H9 (cell line): ENCODE data around the gene ACAP3. TPM values are rescaled to one million over a fixed set of nuclear protein-coding genes. Genes with fewer than 3 reads are reported as not detected.

Experiments used
- DNase-seq: peaks from one replicate; pipeline ENCODE4 v3.0.0-alpha.2; 2017
- H2AFZ ChIP-seq: one replicate; pipeline ENCODE4 v1.6.1; 2013; ENCODE audit warnings: mild to moderate bottlenecking, low read length, control low read depth, moderate library complexity
- H2AK5ac ChIP-seq: 2 replicates; pipeline ENCODE4 v1.6.1; 2013; ENCODE audit warnings: low read length, control low read depth, mixed read lengths; ENCODE audit not compliant: insufficient read length
- H2BK120ac ChIP-seq: one replicate; pipeline ENCODE4 v1.6.1; 2013; ENCODE audit warnings: low read depth, mild to moderate bottlenecking, low read length, control low read depth, inconsistent platforms; ENCODE audit not compliant: poor library complexity, severe bottlenecking
- H2BK12ac ChIP-seq: 2 replicates; pipeline ENCODE4 v1.6.1; 2013; ENCODE audit warnings: low read length, control low read depth, mixed read lengths, low read depth; ENCODE audit not compliant: insufficient read length
- H2BK15ac ChIP-seq: 2 replicates; pipeline ENCODE4 v1.6.1; 2013; ENCODE audit warnings: low read depth, low read length, control low read depth
- H2BK20ac ChIP-seq: one replicate; pipeline ENCODE4 v1.6.1; 2013; ENCODE audit warnings: low read depth, mild to moderate bottlenecking, low read length, control low read depth, inconsistent platforms; ENCODE audit not compliant: poor library complexity, severe bottlenecking
- H2BK5ac ChIP-seq: 2 replicates; pipeline ENCODE4 v1.6.1; 2013; ENCODE audit warnings: low read length, control low read depth, mixed read lengths; ENCODE audit not compliant: insufficient read length
- H3K14ac ChIP-seq: 2 replicates; pipeline ENCODE4 v1.6.1; 2013; ENCODE audit warnings: low read length, control low read depth; ENCODE audit not compliant: insufficient read depth
- H3K18ac ChIP-seq: 2 replicates; pipeline ENCODE4 v1.6.1; 2013; ENCODE audit warnings: low read depth, mild to moderate bottlenecking, mixed read lengths, low read length, control low read depth; ENCODE audit not compliant: insufficient read length
- H3K23ac ChIP-seq: 2 replicates; pipeline ENCODE4 v1.6.1; 2013; ENCODE audit warnings: low read length, control low read depth, mixed read lengths, low read depth; ENCODE audit not compliant: insufficient read length
- H3K23me2 ChIP-seq: 2 replicates; pipeline ENCODE4 v1.6.1; 2013; ENCODE audit warnings: low read depth, mild to moderate bottlenecking, mixed read lengths, low read length, control low read depth; ENCODE audit not compliant: insufficient read length, poor library complexity, severe bottlenecking
- H3K27ac ChIP-seq: 2 replicates; pipeline ENCODE4 v1.5.1; 2013; ENCODE audit warnings: low read length, control low read depth, mixed read lengths, low read depth; ENCODE audit not compliant: insufficient read length
- H3K27me3 ChIP-seq: 2 replicates; pipeline ENCODE4 v1.6.1; 2013; ENCODE audit warnings: low read length, control low read depth, inconsistent platforms; ENCODE audit not compliant: insufficient read depth
- H3K4ac ChIP-seq: 2 replicates; pipeline ENCODE4 v1.6.1; 2013; ENCODE audit warnings: low read depth, mild to moderate bottlenecking, control low read depth, inconsistent platforms, low read length, moderate library complexity
- H3K4me1 ChIP-seq: 2 replicates; pipeline ENCODE4 v1.6.1; 2013; ENCODE audit warnings: low read length, control low read depth, inconsistent platforms; ENCODE audit not compliant: insufficient read depth
- H3K4me2 ChIP-seq: 2 replicates; pipeline ENCODE4 v1.6.1; 2013; ENCODE audit warnings: low read length, control low read depth, mixed read lengths; ENCODE audit not compliant: insufficient read length, insufficient read depth
- H3K56ac ChIP-seq: 2 replicates; pipeline ENCODE4 v1.6.1; 2013; ENCODE audit warnings: low read depth, mild to moderate bottlenecking, mixed read lengths, low read length, control low read depth; ENCODE audit not compliant: insufficient read length
- H3K79me1 ChIP-seq: 2 replicates; pipeline ENCODE4 v1.6.1; 2013; ENCODE audit warnings: low read depth, mild to moderate bottlenecking, moderate library complexity, low read length, control low read depth, inconsistent platforms; ENCODE audit not compliant: insufficient read depth, poor library complexity, severe bottlenecking
- H3K79me2 ChIP-seq: 2 replicates; pipeline ENCODE4 v1.6.1; 2013; ENCODE audit warnings: low read length, control low read depth, inconsistent platforms; ENCODE audit not compliant: insufficient read depth
- H3K9ac ChIP-seq: 2 replicates; pipeline ENCODE4 v1.6.1; 2013; ENCODE audit warnings: low read length, control low read depth, mixed read lengths; ENCODE audit not compliant: insufficient read length; ENCODE audit errors: extremely low read depth
- H3K9me3 ChIP-seq: one replicate; pipeline ENCODE4 v1.6.1; 2013; ENCODE audit warnings: low read depth, low read length, inconsistent platforms; ENCODE audit not compliant: control insufficient read depth
- H3T11ph ChIP-seq: one replicate; pipeline ENCODE4 v1.6.1; 2013; ENCODE audit warnings: mild to moderate bottlenecking, low read length, control low read depth, inconsistent platforms
- H4K20me1 ChIP-seq: one replicate; pipeline ENCODE4 v1.6.1; 2013; ENCODE audit not compliant: control insufficient read depth, insufficient read length, insufficient read depth
- H4K5ac ChIP-seq: 2 replicates; pipeline ENCODE4 v1.6.1; 2013; ENCODE audit warnings: low read depth, mild to moderate bottlenecking, mixed read lengths, low read length, control low read depth; ENCODE audit not compliant: insufficient read length
- H4K8ac ChIP-seq: replicated peaks from 2 replicates; pipeline ENCODE4 v1.6.1; 2013; ENCODE audit warnings: low read length, control low read depth, mixed read lengths, low read depth; ENCODE audit not compliant: insufficient read length
- H4K91ac ChIP-seq: 2 replicates; pipeline ENCODE4 v1.6.1; 2013; ENCODE audit warnings: low read depth, mild to moderate bottlenecking, moderate library complexity, mixed read lengths, low read length, control low read depth; ENCODE audit not compliant: insufficient read length
- H3K27ac Mint-ChIP-seq, 3 experiments: 2 replicates in 2 of 3; 3 replicates in 1 of 3; pipeline ENCODE4 v1.8.0; 2020 to 2021; ENCODE audit warnings: mixed read lengths in 3 of 3, mild to moderate bottlenecking in 1 of 3, moderate library complexity in 1 of 3
- H3K27me3 Mint-ChIP-seq: 2 replicates; pipeline ENCODE4 v1.8.0; 2021; ENCODE audit warnings: low read depth, mild to moderate bottlenecking, moderate library complexity, mixed read lengths
- H3K36me3 Mint-ChIP-seq, 3 experiments: 2 replicates in 2 of 3; 3 replicates in 1 of 3; pipeline ENCODE4 v1.8.0; 2020 to 2021; ENCODE audit warnings: low read depth in 3 of 3, mixed read lengths in 3 of 3; ENCODE audit not compliant: insufficient read depth in 1 of 3
- H3K4me1 Mint-ChIP-seq, 2 experiments: 2 replicates each; pipeline ENCODE4 v1.8.0; 2020; ENCODE audit warnings: mixed read lengths in 2 of 2
- H3K4me3 Mint-ChIP-seq, 2 experiments: 2 replicates in 1 of 2; 3 replicates in 1 of 2; pipeline ENCODE4 v1.8.0; 2020 to 2021; ENCODE audit warnings: mild to moderate bottlenecking in 2 of 2, mixed read lengths in 2 of 2, moderate library complexity in 1 of 2
- H3K9me3 Mint-ChIP-seq, 2 experiments: 2 replicates in 1 of 2; 3 replicates in 1 of 2; pipeline ENCODE4 v1.8.0; 2020; ENCODE audit warnings: mild to moderate bottlenecking in 2 of 2, mixed read lengths in 2 of 2, moderate library complexity in 1 of 2
- WGBS: extraction: QIAGEN DNeasy Blood & Tissue Kit; methylation state at CpG from one replicate; pipeline ENCODE4 v1.1.7; 2013; ENCODE audit warnings: missing lambda C conversion rate, low lambda C conversion rate, mixed read lengths; ENCODE audit not compliant: insufficient read length; ENCODE audit errors: extremely low coverage; 5-methylcytosine and 5-hydroxymethylcytosine counted together
- total RNA-seq: library from RNA; stranded (reverse); gene quantifications from 2 replicates; pipeline ENCODE4 v1.2.1, GENCODE V29; 2021
- TF ChIP-seq, protein P1 (sequence below): fragments of 200-600 bp; sonication (generic); conservative IDR thresholded peaks from 3 replicates; pipeline ENCODE4 v1.8.0; 2021; ENCODE audit warnings: antibody characterized with exemption, mild to moderate bottlenecking

Gene ACAP3
- total RNA-seq, 1 experiment from 2014 or later: 41.4 TPM

GRCh38 chr1:1292442-1292779, 15.3 kb downstream of the ACAP3 start:
- TF ChIP-seq, protein P1, sequence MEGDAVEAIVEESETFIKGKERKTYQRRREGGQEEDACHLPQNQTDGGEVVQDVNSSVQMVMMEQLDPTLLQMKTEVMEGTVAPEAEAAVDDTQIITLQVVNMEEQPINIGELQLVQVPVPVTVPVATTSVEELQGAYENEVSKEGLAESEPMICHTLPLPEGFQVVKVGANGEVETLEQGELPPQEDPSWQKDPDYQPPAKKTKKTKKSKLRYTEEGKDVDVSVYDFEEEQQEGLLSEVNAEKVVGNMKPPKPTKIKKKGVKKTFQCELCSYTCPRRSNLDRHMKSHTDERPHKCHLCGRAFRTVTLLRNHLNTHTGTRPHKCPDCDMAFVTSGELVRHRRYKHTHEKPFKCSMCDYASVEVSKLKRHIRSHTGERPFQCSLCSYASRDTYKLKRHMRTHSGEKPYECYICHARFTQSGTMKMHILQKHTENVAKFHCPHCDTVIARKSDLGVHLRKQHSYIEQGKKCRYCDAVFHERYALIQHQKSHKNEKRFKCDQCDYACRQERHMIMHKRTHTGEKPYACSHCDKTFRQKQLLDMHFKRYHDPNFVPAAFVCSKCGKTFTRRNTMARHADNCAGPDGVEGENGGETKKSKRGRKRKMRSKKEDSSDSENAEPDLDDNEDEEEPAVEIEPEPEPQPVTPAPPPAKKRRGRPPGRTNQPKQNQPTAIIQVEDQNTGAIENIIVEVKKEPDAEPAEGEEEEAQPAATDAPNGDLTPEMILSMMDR: no peak
- no peak overlapping the region for H3K4me3 Mint-ChIP-seq

More at GRCh38 chr1:1292442-1292779, 15.3 kb downstream of the ACAP3 start:
- Histone ChIP-seq H4K5ac (no peak overlapping the region), H3K79me1 (no peaks in the 10 kb centered on the region), H3K56ac (no peak overlapping the region), H4K8ac (no peak overlapping the region), H2BK12ac (no peak overlapping the region), H3K9me3 (no peaks in the 10 kb centered on the region), H3T11ph (no peak overlapping the region), H4K91ac (no peak overlapping the region), H3K14ac (no peak overlapping the region), H2BK120ac (no peak overlapping the region), H3K23ac (no peak overlapping the region), H3K27me3 (no peaks in the 10 kb centered on the region), H2BK20ac (no peak overlapping the region), H3K27ac (no peak overlapping the region), H3K9ac (no peak overlapping the region), H3K4me1 (no peaks in the 10 kb centered on the region), H3K4me2 (no peak overlapping the region), H2BK5ac (no peak overlapping the region), H4K20me1 (no peaks in the 10 kb centered on the region), H2AK5ac (no peak overlapping the region), H2AFZ (no peak overlapping the region), H3K79me2 (no peaks in the 10 kb centered on the region), H2BK15ac (no peak overlapping the region), H3K18ac (no peak overlapping the region), H3K23me2 (peaks cover 4% of the 10 kb centered on the region), H3K4ac (no peak overlapping the region)
- peaks cover 2 to 10% of the 10 kb centered on the region in 2 experiments; a peak in 2 of 5 replicates for H3K9me3 Mint-ChIP-seq
- H3K27me3 Mint-ChIP-seq: peaks cover 2% of the 10 kb centered on the region
- no peak for DNase-seq
- H3K27ac Mint-ChIP-seq: peak overlapping the region in 1 of 3 experiments; percentile 74; a peak in 1 of 7 replicates
- WGBS: no CpG with 5 or more reads among the region's 9 CpGs
- peaks cover 0 to 9% of the 10 kb centered on the region in 2 experiments; a peak in 2 of 4 replicates for H3K4me1 Mint-ChIP-seq
- H3K36me3 Mint-ChIP-seq: no peaks in the 10 kb centered on the region
